RCC 7860 (cell line): ENCODE data around the gene TBCD.

Source experiments
- DNase-seq: peaks from one replicate; pipeline ENCODE4 v3.0.0-alpha.2; 2015; ENCODE audit warnings: low spot score
- FAIRE-seq: peaks from 2 replicates; lab custom pipeline; 2012; peaks lifted over from hg19 to GRCh38; lab: Jason Lieb, UNC

Gene TBCD

DNA sequence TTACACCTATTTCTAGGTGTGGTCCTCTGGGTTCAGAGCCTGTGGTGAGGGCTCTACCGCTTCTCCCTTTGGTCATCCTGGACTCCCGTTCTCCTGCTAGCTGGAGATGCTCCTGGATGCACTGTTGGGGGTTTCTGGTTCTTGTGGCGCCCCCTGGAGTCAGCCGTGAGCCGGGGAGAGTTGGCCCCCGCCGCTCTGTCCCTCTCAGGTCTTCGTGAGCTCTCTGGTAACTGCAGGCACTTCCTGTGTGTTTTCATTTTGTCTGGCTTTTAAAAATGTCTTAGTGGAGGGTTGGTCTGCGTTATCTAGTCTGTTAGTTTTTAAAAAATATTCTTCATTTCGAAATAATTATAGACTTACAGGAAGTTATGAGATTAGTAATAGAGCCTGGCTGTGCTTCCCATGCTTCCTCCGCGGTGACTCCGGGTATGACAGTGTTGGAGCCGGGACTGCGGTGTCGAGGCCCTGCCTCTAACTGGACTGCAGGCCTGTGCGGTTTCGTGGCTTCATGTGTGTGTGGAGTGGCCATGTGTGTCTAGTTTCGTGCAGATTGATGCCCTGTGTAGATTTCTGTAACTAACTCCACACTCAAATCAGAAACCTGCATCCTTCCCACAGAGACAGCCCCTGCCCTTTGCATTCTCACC is 166.0 kb downstream of the TBCD start:
- FAIRE-seq (no peak), DNase-seq (no peak)

DNA sequence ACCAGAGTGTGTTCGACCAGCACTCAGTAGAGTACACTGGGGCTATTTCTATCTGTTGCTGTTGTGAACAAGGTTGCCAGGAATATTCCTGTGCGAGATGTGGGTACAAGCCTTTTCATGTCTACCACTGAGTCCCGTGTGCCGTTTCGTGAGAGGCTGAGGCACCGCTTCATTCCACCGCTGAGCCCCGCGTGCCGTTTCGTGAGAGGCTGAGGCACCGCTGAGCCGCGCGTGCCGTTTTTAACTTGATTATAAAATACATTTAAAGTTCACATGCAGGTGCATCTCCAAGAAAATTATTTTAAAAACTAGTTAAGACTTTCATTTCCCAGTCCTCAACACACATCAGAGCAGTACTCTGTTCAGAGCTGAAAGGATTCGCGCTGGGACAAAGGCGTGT is 166.6 kb downstream of the TBCD start:
- FAIRE-seq = no peak

DNA sequence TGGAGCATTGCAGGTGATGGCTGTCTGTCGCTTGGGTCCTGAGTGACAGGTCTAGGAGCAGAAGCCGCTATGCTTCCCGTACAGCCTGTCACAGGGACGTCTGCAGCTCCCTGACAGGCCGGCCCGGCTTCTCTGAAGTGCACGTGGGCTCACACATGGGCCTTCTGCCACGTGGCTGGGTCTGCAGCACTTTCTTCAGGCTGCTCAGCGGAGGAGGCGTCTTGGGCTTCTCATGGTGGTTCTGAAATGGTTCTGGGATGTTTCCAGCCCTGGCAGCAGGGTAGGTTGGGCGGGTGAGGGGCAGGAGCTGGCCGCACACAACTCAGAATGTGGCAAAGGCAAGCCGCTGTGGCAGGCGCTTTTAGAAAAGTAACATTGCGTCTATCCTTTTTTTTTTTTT is 168.3 kb downstream of the TBCD start:
- FAIRE-seq = no peak
- DNase-seq = no peak

More for the DNA sequence above, 166.6 kb downstream of the TBCD start:
- no peak for DNase-seq

DNA sequence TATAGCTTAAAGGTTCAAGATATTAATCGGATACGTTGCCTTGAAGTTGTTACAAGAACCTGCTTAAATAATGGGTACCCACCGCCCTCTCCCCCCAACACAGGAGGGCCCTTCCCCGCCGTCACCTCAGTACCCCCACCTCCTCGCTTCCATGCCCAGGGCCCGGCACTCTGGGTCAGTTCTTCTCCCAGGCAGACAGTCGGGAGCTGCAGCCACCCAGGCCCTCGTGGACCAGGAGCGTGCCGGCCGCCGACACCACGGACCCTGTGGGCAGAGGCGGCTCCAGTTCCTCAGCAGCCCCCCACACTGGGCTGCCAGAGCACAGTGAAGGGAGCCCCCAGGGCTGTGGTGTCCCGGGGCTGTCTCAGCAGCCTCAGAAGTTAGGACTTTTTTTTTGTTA is 168.8 kb downstream of the TBCD start:
- no peak for DNase-seq

DNA sequence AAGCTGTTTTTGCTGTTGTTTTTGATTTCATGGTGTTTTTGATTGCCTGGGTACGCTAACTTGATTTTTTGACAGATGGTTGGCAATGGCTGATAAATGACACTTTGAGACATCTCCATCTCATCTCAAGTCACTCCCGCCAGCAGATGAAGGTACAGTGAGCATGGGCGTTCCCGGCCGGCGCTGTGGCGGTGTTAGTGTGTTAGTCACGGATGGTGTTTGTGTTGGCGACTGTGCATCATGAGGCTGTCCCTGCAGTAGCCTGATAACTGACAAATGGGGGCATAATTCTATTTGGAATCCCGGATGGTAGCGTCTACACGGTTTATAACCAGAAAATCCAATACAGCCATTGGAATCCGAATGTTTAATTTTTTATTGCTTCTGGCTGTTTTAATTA is 169.6 kb downstream of the TBCD start:
- no peak for FAIRE-seq

More for the DNA sequence above, 168.8 kb downstream of the TBCD start:
- no peak for FAIRE-seq

DNA sequence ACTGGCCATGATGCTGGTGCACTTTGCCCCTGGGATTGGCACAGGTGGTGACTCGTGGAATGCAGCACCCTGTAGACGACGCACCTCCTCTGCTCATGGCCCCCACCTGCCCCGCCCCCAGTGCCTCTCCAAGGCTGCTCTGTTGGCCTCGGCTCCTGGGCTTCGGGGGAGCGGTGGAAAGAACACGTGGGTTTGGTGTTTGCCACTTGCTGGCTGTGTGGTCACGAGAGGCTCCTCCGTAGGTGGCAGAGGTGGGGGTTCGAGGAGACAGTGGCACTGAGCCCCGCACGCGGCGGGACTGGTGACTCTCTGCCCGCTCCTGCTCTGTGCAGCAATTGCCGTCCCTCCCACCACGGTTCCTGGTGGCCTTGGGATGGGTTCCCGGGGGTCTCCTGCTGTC is 170.8 kb downstream of the TBCD start:
- DNase-seq (no peak), FAIRE-seq (no peak)

More for the DNA sequence above, 169.6 kb downstream of the TBCD start:
- no peak for DNase-seq

DNA sequence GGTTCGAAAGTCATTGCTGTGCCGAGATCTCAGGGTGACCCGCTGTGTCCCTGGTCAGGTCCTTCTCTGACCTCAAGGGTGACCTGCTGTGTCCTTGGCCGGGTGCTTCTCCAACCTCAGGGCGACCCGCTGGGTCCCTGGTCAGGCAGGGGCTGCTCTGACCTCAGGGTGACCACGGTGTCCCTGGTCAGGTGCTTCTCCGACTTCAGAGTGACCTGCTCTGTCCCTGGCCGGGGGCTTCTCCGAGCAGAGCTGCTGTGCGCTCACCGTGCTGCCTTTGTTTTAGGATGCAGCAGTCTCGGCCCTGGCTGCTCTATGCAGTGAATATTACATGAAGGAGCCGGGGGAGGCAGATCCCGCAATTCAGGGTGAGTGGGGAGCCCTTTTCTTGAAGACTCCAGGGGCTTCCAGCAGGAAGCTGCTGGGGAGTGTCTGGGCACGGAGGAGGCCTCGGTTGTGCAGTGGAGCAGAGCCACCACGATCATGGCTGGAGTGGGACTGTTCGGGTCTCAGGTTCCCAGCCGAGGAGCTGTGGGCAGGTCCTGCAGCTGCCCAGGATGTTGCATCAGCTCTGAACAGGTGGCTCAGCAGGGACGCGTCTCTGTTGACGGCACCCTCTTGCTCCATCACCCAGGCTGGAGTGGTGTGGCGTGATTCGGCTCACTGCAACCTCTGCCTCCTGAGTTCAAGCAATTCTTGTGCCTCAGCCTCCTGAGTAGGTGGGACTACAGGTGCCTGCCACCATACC is 171.7 kb downstream of the TBCD start:
- no peak for FAIRE-seq

DNA sequence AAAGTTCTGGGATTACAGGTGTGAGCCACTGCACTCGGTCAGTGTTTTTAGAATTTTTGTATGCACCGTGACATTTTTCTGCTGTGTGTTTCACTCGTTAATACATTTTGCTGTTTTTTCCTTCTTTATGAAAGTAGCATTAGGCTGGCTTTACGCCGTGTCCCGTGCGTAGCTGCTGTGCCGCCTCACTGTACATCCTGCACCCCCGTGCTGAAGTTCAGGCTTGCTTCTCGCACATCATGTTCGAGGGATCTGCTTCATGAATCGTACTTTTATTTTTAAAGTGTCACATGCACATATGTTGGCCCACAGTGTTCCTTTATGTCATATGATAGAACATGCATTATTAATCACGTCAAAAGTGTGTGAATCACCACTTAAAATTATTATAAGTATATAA is 172.3 kb downstream of the TBCD start:
- no peak for FAIRE-seq
- DNase-seq = no peak

More for the DNA sequence above, 171.7 kb downstream of the TBCD start:
- no peak for DNase-seq

DNA sequence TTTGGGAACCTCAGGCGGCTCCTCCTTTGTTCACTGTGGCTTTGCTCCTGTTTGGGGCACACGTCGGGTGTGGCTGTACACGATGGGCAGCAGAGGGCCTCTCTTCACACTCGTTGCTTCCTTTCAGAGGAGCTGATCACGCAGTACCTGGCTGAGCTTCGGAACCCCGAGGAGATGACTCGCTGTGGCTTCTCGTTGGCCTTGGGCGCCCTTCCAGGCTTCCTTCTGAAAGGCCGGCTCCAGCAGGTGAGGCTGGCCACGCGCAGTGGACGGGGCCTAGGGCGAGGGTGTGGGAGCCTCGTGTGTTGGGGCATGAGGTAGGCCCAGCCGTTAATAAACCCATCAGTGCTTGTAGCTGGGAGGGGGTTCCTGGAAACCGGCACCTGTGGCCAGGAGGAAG is 172.9 kb downstream of the TBCD start:
- DNase-seq (no peak), FAIRE-seq (no peak)

DNA sequence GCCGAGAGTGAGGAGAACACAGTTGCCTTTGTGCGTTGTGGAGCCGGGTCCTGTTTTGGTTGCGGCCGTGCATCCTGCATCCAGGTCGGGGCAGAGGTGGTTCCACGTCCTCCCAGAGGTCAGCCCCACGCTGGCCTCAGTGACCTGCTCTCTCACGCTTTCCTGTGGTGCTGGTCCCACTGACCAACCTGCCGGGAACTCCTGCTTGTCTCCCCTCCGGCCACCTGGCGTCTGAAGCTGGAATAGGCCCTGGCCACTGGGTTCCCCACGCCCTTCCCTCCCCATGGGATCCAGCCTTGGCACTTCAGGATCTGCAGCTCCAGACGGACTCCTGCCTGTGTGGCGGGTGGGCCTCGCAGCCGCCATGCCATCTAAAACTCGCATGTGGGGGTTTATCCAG is 173.5 kb downstream of the TBCD start:
- DNase-seq = no peak
- FAIRE-seq = no peak

DNA sequence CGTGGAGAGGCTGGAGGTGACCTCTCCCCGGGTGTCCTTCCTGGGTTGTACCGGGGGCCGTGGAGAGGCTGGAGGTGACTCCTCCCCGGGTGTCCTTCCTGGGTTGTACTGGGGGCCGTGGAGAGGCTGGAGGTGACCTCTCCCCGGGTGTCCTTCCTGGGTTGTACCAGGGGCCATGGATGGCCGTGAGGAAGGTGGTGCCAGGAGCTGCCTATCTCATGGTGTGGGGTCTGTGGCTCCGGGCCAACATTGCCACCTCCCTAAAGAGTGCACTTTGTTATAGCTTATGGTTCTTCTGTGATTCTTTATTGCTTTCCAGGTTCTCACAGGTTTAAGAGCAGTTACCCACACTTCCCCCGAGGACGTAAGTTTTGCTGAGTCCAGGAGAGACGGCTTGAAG is 174.2 kb downstream of the TBCD start:
- FAIRE-seq (no peak), DNase-seq (no peak)

DNA sequence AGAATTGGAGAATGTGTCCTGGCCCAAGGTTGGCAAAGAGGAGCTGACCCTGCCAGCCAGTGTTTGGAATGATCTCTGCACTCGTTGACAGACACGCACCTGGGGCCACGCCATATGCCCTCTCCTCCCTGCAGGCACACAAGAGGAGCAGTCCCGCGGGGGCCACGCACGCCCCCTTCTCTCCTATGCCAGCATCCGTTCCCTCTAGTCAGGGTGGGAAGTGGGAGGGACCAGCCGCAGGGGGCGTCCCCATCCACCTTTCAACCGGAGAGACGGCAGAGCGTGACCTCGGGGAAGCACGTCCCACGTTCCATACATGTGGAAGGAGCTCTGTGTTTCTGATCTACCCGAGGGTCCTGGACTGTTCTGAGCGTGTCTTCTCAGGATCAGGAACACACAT is 174.9 kb downstream of the TBCD start:
- no peak for DNase-seq
- FAIRE-seq = no peak

DNA sequence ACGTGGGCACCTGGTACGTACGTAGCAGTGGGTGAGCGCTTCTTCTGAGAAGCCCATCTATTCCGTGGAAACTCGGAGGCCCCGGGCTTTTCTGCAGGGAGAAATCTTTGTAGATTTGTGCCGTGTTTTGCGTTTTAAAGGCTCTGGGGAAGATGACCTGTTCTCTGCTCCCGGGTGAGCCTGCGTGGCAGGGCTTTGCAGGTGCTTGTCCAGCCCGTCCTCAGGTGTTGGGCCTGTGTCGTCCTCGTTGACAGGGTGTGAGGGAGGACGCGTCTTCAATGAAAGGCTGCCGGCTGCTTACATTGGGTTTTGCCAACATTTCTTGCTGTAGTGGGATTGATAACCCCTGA is 175.4 kb downstream of the TBCD start:
- FAIRE-seq (no peak), DNase-seq (no peak)

DNA sequence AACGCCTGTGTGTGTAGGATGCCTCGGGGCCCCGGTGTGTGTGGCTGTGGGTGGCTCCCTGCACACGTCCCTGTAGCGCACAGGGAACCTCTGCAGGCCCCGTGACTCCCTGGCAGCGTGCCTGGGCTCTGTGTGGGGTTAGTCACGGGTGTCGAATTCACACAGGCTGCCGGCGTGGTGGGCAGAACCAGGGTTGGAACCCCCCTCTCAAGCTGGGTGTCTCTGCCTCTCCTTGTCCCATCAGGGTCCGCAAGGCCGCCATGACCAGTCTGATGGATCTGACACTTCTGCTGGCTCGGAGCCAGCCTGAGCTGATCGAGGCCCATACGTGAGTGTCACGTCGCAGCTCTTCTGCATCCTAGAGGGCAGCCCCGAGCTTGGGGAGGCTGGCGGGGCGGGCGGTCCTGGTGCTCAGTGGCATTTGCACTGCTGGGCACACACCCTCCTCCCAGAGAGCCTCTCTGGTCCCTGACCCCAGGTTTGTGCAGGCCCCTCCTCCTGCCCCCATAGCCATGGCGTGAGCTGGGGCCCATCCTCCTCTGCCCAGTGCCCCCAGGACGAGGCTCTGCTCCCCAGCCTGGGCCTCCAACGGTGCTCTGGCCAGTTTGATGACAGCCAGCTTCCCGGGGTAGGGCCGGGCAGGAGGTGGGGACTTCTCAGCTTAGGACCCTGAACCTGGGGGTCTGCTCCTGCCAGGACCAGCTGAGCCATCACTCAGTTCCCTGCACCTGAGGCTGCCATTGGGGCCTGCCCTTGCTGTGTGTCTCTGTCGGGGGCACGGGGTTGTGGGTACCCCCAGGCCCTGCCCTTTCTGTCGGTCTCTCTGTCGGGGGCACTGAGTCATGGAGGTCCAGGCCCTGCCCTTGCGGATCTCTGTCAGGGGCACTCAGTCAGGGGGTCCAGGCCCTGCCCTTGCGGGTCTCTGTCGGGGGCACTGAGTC is 176.1 kb downstream of the TBCD start:
- FAIRE-seq (no peak), DNase-seq (no peak)

DNA sequence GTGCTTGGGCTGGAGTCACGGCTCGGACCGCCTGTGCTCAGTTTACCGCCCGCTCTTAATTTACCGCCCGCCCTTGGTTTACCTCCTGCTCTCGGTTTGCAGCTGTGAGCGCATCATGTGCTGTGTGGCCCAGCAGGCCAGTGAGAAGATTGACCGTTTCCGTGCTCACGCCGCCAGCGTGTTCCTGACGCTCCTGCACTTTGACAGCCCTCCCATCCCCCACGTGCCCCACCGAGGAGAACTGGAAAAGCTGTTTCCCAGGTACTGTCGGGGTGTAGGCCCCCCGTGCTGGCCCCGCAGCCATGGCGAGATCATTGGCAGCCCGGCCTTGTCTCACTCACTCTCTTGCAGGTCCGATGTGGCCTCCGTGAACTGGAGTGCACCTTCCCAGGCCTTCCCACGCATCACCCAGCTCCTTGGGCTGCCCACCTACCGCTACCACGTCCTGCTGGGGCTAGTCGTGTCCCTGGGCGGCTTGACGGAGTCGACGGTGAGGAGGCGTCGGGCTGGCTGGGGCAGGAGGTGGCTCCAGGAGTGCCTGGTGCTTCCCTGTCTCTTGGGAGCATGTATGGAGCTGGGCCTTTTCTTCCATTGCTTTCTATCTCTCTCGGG is 177.3 kb downstream of the TBCD start:
- no peak for FAIRE-seq

DNA sequence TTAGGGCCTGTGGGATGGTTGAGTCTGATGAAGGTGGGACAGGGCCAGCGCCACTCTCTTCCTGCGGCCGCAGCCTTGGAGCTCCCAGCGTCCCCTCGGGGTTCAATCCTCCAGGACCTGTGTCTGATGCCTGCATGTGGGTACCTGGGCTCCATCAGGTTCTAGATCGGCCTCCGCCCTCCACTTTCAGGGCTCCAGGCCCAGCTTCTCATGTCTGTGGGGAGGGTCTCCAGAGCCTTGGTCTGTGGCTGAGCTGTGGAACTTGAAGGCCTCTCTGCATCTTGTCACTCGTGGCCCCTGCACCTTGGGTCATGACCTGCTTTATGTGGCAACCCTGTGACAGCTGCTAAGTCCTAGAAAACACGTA is 177.8 kb downstream of the TBCD start:
- FAIRE-seq (no peak), DNase-seq (no peak)

More for the DNA sequence above, 177.3 kb downstream of the TBCD start:
- no peak for DNase-seq

DNA sequence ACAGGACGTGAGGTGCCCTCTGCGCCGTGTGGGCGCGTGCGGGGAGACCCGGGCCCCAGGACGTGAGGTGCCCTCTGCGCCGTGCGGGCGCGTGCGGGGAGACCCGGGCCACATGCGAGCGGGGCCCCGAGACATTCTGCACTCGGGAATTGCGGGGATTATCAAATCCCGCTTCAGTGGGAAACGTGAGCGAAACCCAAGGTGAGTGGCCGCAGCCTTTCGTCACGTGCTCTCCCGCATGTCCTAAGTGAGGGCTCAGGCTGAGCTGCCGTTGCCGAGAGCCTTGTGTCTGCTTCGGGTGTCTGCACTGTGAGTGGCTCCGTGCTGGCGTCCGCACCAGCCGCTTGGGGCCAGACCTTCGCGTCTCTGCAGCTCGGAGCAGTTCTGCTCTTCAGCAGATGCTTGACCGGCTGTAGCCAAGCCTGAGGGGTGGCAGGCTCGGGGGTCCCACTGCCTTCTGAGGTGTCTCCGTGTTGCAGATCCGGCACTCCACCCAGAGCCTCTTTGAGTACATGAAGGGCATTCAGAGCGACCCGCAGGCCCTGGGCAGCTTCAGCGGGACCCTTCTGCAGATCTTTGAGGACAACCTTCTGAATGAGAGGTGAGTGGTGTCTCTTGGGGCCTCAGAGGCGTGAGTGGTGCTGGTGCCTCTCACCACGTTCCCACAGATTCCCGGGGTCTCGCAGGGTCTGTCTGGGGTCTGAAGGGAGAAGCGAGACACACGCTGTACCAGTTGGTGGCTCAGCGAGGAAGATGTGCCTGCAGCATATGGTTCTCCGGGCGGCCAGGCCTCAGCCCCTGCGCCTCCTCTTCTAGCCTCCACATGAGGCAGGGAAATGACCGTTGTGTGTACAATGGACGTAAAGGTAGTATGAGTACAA is 178.4 kb downstream of the TBCD start:
- FAIRE-seq (no peak), DNase-seq (no peak)

DNA sequence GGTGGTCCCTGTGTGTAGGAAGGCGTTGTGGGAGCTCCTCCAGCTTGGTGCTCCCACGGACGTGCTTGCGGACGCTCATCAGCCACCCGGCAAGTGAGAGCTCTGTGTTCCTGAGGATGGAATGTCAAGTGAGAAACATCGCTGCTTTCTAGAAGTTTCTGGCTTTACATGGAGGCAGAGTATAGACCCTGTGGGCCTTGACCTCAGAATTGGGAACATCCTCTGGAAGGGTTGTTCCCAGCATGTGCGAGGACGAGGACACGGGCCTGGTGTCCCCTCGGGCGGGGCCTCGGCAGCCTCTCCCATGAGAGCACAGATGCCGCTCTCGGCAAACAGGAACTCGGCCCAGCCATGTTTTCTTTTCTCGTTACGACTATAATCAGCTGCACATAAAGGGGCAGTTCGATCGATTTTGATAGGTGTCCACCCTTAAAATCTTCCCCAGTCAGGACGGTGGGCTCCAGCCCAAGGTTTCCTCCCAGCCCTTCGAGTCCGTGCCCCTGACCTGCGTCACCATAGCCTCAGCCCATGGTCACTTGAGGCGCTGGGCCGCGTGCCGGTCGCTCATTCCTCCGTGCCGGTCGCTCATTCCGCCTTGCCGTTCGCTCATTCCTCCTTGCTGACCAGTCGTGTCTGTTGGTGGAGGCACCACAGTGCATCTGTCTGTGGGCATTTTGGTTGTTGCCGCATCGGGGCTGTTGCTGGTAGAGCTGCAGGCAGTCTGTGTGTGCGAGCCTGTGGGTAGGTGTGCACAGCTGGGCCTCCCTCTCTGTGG is 179.2 kb downstream of the TBCD start:
- no peak for FAIRE-seq

DNA sequence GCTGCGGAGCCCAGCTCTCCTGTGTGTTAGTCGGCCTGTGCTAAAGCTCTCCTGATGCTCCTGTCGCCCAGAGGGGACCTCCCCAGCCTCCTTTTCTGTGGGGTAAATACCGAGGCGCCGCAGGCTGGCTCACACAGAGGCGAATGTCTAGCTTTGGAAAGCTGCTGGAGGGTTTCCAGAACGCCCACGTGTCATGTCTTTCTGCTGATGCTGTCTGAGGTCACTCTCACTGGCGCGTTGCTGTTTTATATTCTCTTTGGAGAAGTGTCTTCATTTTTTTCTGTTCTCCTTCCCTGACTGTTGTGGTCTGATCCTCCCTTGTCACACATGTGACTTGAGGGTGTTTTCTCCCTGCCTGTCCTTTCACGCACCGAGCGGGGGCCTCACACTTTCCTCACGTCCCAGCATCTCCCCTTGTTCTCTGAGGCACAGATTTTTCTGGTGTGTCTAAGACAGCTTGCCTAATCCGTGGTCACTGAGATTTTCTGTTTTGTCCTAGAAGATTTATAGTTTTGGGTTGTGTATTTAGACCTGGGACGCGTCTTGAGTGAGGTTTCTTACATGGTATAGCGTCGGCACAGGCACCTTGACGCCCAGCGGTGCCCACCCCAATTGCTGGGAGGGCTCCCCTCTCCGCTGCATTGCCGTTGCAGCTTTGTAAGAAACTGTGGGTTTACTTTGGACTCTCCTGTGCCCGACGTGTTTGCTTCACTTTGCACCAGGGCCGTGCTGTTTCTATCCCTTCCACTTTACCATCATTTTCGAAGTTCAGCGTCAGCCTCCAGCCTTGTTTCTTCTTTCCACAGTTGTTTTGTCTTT is 180.0 kb downstream of the TBCD start:
- DNase-seq = no peak
- no peak for FAIRE-seq

More for the DNA sequence above, 179.2 kb downstream of the TBCD start:
- DNase-seq = no peak
